Effector memory CD4-positive, alpha-beta T cell (primary cell): ENCODE results near the gene GLUD1.
"Not testable (repeated sequence)": the region's sequence is repeated elsewhere in the genome, so short reads cannot be mapped to it uniquely, and the experiment has no call there.

ENCODE experiments used
- DNase-seq, 3 donors: peaks; one replicate each; pipeline ENCODE4 v3.0.0-alpha.2; 2020
- H3K27ac ChIP-seq: 2 replicates; pipeline ENCODE4 v1.7.0; 2013; ENCODE audit warnings: mild to moderate bottlenecking, low read length, moderate library complexity; ENCODE audit not compliant: insufficient read depth, poor library complexity, severe bottlenecking
- H3K27me3 ChIP-seq: replicated peaks from 2 replicates; pipeline ENCODE4 v1.7.0; 2013; ENCODE audit warnings: mild to moderate bottlenecking, low read length; ENCODE audit not compliant: insufficient read depth, control insufficient read depth, poor library complexity, severe bottlenecking
- H3K36me3 ChIP-seq: 2 replicates; pipeline ENCODE4 v1.7.0; 2013; ENCODE audit warnings: mild to moderate bottlenecking, low read length, moderate library complexity; ENCODE audit not compliant: control insufficient read depth, insufficient read depth
- H3K4me1 ChIP-seq: 2 replicates; pipeline ENCODE4 v1.7.0; 2013; ENCODE audit warnings: low read length, mild to moderate bottlenecking; ENCODE audit not compliant: control insufficient read depth, insufficient read depth, poor library complexity, severe bottlenecking
- H3K4me3 ChIP-seq: 2 replicates; pipeline ENCODE4 v1.7.0; 2013; ENCODE audit warnings: low read length, low read depth, mild to moderate bottlenecking; ENCODE audit not compliant: insufficient read depth, poor library complexity, severe bottlenecking
- H3K9me3 ChIP-seq: 2 replicates; pipeline ENCODE4 v1.7.0; 2013; ENCODE audit warnings: mild to moderate bottlenecking, low read length, moderate library complexity; ENCODE audit not compliant: control insufficient read depth

The GLUD1 gene

DNA sequence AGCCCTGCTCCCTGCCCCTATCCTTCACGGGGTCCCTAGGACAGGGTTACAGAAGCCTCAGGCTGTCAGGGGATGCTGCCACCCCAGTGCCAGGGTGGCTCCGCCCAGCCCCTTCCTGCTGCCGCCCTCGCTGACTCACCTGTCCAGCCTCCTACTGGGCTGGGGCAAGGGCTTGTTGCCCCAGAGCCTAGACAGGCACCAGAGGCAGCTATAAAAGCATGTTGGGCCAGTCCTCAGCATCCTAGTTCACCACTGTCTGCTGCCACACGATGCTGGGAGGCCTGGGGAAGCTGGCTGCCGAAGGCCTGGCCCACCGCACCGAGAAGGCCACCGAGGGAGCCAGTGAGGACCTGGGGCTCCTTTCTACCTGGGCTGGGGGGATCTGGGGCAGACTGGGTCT is 74.6 kb downstream of the GLUD1 start, which contains the start of gene FAM25A:
Gene FAM25A (plus strand): TSS at position 239 of the 400 bp plus-strand sequence. CDS start 31 bp downstream, at position 270.
- H3K4me1 ChIP-seq, H3K4me3 ChIP-seq, H3K27ac ChIP-seq, DNase-seq, H3K36me3 ChIP-seq, H3K9me3 ChIP-seq, H3K27me3 ChIP-seq: not testable (repeated sequence)

- H3K27ac ChIP-seq, H3K4me3 ChIP-seq, DNase-seq, H3K4me1 ChIP-seq, H3K36me3 ChIP-seq, H3K27me3 ChIP-seq, H3K9me3 ChIP-seq: not testable (repeated sequence)
Observed at GRCh38 chr10:87019504-87019903, 75.1 kb downstream of the GLUD1 start.

DNA sequence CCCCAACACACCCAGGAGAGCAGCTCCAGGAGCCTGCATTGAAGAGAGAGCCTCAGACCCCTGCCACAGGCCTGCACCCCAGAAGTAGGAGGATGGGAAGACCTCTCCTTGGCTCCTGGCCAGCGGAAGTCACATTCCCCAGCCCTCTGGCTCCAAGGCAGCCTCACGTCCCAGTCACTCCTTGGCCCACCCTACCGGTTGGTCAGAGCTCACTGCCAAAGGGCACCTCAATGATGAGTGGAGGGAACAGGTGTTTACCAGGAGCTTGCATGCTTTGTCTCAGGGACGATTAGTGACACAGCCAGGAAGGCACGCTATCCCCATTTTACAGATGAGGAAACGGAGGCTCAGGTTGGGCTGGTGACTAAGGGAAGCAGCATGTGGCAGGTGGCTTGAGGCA is 75.6 kb downstream of the GLUD1 start:
- not testable (repeated sequence) for H3K9me3 ChIP-seq, DNase-seq, H3K4me1 ChIP-seq, H3K4me3 ChIP-seq, H3K36me3 ChIP-seq, H3K27me3 ChIP-seq, H3K27ac ChIP-seq

GRCh38 chr10:87018127-87018526 is 76.5 kb downstream of the GLUD1 start:
- not testable (repeated sequence) for H3K27ac ChIP-seq, DNase-seq, H3K4me3 ChIP-seq, H3K36me3 ChIP-seq, H3K4me1 ChIP-seq, H3K9me3 ChIP-seq, H3K27me3 ChIP-seq

DNA sequence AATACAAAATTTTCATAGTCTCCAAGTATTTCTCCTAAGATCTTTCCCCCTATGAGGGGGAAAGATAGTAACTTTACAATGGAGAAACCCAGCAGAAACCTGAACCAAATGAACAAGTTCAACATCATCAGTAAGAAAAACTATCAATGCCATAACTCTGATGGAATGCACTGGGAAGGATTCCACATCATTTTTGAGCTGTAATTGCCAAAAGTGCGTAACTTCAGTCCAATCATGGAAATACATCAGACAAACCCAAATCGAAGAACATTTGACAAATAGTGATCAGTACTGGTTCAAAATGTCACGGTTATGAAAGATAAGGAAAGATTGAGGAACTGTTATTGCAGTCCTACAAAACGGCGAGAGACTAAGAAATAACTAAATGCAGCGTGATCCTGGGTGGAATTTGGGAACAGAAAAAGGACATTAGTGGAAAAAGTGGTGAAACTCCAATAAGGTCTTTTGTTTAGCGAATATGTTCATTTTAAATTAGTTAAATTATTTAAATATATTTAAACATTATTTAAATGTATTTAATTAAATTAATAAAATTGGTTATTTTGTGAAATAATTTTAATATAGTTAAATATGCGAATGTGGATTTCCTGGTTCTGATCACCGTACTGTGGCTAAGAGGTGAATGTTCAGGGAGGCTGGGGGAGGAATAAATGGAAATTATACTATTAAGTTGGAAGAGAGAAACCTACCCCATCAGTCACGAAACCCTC is 79.5 kb downstream of the GLUD1 start:
- not testable (repeated sequence) for DNase-seq, H3K27ac ChIP-seq, H3K36me3 ChIP-seq, H3K4me1 ChIP-seq, H3K9me3 ChIP-seq, H3K27me3 ChIP-seq, H3K4me3 ChIP-seq

DNA sequence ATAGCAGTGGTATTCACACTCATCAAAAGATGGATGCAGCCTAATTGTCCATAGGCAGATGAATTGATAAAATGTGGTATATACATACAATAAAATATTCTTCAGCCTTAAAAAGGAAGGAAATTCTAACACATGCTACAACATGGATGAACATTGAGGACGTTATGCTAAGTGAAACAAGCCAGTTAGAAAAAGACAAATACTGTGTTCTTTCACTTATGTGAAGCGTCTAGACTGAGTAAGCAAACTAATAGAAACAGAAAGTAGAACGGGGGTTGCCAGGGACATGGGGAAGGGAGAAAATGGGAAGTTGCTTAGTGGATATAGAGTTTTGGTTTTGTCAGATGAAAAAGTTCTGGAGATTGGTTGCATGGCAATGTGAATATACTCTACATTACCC is 81.1 kb downstream of the GLUD1 start:
- not testable (repeated sequence) for H3K4me1 ChIP-seq, H3K9me3 ChIP-seq, H3K27ac ChIP-seq, H3K4me3 ChIP-seq, DNase-seq, H3K27me3 ChIP-seq, H3K36me3 ChIP-seq

- H3K27ac ChIP-seq, H3K27me3 ChIP-seq, H3K36me3 ChIP-seq, H3K4me3 ChIP-seq, H3K4me1 ChIP-seq, DNase-seq, H3K9me3 ChIP-seq: not testable (repeated sequence)
Observed at GRCh38 chr10:87009134-87009696, 85.4 kb downstream of the GLUD1 start.

DNA sequence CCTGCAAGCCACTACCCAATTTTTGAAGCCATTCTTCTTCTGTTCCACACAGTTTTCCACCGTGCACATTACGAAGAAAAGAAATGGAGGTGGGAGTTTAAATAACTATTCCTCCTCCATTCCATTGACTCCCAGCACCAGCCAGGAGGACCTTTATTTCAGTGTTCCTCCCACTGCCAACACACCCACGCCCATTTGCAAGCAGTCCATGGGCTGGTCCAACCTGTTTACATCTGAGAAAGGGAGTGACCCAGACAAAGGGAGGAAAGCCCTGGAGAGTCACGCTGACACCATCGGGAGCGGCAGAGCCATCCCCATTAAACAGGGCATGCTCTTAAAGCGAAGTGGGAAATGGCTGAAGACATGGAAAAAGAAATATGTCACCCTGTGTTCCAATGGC is 86.3 kb downstream of the GLUD1 start:
- not testable (repeated sequence) for H3K4me1 ChIP-seq, H3K27me3 ChIP-seq, H3K36me3 ChIP-seq, DNase-seq, H3K4me3 ChIP-seq, H3K9me3 ChIP-seq, H3K27ac ChIP-seq

DNA sequence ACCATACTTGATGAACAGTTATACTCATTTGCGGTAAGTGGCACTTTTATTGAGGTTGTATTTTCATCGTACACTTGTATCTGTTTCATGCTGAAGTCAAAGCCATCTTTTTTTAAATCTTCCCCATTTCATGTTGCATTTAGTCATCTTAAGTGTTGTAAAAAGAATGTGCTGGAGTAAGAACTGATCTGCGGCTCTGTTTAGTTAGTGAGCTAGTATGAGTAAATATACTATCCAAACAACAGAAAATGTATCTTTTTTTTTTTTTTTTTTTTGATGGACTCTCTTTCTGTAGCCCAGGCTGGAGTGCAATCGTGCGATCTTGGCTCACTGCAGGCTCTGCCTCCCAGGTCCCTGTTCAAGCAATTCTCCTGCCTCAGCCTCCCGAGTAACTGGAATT is 87.0 kb downstream of the GLUD1 start:
- not testable (repeated sequence) for H3K9me3 ChIP-seq, DNase-seq, H3K27me3 ChIP-seq, H3K36me3 ChIP-seq, H3K27ac ChIP-seq, H3K4me1 ChIP-seq, H3K4me3 ChIP-seq

GRCh38 chr10:87007124-87007523 is 87.5 kb downstream of the GLUD1 start:
- not testable (repeated sequence) for H3K27me3 ChIP-seq, H3K27ac ChIP-seq, H3K4me1 ChIP-seq, H3K4me3 ChIP-seq, H3K36me3 ChIP-seq, DNase-seq, H3K9me3 ChIP-seq
